Activated CD4-positive, alpha-beta T cell treated with anti-CD3 and anti-CD28 coated beads, Interleukin-2, amount 50 U/mL, for 1 hour (primary cell): ENCODE results near the gene RPS6KA5.

Experiments
- DNase-seq: peaks from one replicate; pipeline ENCODE4 v3.0.0-alpha.2; 2020

The RPS6KA5 gene

DNA sequence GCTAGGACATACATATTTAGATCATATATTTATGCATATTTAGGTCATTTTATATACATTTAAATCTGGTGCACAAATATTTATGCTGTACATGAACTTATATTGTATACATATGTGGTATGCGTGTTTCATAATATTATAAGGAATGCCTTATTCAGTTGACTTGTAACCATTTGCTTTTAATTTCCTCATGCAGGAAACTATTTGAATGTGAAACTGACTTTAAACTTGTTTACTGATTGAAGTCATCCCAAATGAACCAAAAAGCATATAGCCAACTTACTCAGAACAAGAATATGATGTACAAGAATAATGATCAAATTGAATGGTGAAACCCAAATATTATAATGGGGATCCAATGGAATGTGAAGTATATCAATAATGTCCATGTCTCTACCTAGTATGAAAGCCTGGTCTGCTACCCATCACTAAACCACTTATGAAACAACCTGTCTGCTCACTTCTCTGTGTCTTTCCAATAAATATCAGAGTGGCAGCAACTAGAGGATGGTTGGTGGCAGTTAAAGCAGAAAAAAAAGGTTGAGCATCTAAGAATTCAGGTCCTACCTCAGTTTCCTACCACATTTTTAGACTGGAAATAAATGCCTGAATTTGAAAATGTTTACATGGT is 38.3 kb downstream of the RPS6KA5 start:
- DNase-seq: no peak

DNA sequence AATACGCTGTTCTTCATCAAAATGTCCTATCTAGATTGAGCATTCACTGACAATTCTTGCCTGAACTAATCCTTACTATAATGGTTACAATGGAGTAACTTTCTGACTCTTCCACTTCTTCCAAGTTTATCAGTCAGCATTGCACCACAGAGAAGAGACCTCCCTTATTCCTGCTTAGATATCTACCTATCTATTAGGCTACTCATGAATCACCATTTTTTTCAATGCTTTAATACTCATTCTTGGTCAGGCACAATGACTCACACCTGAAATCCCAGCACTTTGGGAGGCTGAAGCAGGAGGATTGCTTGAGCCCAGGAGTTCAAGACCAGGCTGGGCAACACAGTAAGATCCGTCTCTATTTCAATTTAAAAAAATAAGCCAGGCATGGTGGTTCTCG is 39.3 kb downstream of the RPS6KA5 start:
- no peak for DNase-seq

DNA sequence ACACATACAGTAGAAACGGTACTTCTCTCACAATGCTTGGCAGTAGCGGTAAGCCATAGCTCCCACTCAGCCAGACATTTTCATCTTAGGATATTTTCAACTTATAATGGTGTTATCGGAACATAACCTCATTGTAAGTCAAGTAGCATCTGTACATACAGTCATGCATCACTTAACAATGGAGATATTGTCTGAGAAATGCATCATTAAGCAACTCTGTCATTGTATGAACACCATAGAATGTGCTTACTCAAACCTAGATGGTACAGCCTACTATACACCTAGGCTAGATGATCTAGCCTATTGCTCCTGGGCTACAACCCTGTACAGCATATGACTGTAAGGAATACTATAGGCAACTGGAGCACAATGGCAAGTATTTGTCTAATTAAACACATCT is 40.8 kb downstream of the RPS6KA5 start:
- no peak for DNase-seq

DNA sequence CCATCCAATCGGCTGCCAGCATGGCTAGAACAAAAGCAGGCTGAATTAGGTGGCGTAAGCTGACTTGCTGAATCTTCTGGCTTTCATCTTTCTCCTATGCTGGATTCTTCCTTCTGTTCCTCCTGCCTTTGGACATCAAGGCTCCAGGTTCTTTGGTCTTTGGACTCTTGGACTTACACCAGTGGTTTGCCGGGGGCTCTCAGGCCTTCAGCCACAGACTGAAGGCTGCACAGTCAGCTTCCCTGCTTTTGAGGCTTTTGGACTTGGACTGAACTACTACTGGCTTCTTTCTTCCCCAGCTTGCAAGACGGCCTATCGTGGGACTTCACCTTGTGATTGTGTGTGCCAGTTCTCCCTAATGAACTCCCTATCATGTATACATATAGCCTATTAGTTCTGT is 42.0 kb downstream of the RPS6KA5 start:
- DNase-seq: no peak

DNA sequence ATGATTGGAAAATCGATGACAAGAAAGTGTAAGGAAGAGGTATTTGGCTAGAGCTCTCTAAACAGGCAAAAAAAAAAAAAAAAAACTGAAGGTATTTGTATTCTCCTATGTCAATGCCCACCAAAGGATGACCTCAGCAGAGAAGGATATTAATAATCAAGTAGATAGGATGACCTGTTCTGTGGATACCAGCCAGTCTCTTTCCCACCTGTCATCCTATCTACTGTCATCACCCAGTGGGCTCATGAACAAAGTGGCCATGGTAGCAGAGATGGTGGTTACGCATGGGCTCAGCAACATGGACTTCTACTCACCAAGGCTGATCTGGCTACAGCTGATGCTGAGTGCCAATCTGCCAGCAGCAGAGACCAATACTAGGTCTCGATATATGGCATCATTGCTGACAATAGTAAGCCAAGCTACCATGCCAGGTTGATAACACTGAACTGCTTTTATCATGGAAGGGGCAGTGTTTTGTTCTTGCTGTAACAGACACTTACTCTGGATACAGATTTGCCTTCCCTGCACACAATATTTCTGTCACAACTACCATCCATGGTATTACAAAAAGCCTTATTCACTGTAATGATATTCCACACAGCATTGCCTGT is 43.5 kb downstream of the RPS6KA5 start:
- no peak for DNase-seq

DNA sequence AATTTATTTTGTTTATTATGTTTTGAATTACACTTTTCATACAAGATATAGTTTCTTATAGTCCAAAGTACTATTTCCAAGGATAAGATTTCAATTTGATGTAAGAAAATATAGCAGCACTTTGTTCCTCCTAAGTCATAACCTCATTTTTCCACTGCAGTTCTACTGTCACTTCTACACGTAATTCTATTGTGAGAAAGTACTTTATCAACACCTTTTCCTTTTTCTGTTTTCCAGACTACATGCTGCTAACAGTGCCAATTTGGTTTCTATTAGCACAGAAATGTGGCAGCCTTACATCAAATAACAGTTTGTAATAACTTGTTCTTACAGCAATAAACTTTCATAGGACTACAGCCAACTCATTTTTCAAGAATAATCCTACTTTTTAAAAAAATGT is 45.0 kb downstream of the RPS6KA5 start:
- no peak for DNase-seq

DNA sequence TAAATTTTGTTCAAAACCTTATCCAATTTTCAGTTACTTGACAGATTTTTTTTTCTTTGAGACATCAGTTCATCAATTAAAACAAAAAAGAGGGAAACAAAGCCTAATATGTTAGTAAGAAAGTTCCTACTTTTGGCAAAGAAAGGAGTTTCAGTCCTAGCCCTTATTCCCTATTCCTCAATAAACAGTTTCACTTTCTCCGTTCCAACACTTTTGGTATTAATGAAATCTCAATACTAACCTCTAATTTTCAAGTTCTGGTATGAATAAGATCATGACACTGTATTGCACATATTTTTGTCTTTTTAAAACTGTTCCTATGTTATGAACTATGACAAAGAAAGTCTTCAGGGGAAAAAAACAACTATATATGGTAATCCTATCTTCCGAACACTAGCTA is 48.4 kb downstream of the RPS6KA5 start:
- DNase-seq: no peak

DNA sequence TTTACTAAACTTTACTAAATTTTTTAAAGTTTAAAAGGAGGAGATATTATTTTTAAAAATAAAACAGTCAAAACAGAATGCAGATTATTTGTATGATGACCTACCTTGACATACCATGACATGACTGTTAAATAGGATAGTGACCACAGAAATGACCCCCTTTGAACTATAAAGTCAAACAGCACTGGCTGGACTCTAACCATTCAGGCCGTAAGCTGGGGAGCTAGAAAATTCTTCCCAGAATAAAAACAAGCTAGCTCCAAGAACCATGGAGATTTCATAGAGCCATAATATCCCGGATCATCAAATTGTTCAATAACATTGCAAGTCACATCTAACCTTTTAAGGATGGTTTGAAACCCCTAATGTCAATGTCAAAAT is 50.3 kb downstream of the RPS6KA5 start:
- DNase-seq: no peak

DNA sequence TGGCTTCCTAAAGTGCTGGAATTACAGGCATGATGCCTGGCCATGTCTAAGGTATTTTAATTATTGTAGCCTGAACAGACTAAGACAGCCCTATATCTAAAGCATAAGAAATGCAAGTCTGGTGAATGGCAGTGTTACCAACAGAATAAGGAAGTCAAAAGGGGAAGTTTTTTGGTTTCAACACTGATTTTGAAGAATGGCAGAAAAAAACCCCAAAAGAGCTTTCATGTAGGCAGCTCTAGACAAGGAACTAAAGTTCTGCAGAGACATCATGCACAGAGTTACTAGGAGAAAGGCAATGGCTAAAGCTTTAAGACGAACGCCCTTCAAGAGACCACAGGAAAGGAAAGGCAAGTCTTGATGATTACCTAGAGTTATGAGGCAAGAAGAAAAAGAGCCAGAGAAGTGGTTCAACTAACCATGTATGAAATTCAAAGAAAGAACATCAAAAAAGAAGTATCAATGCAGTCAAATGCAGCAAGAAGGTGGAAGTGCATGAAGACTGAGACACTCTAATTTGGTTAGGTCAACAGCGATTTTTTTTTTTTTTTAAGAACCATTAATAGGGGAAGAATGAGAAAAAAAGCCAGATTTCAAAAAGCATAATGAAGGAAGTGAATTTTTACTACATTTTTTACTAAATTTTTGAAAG is 50.8 kb downstream of the RPS6KA5 start:
- no peak for DNase-seq

DNA sequence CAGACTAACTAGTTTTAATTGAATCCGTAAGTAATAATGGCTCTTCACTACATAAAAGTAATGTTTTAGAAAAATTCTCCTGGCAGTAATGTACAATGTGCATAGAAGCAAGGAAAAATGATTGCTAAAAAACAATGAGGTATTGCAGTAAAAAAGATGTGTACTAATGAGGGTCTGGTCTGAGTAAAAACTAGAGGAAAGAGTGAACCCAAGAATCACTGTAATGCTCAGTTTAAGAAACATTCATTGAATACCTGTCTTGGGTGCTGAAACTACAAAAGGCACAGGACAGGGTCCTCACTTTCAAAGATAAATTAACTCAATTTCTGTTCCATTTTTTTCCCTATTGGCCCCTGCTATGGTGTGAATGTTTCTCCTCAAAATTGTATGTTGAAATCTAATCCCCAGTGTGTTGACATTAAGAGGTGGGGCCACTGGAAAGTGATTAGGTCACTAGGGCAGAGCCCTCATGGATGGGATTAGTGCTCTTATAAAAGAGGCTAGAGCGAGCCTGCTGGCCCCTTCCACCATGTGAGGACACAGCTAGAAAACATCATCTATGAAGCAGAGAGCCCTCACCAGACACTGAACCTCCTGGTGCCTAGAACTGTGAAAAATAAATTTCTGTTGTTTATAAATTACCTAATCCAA is 51.6 kb downstream of the RPS6KA5 start:
- DNase-seq: no peak

DNA sequence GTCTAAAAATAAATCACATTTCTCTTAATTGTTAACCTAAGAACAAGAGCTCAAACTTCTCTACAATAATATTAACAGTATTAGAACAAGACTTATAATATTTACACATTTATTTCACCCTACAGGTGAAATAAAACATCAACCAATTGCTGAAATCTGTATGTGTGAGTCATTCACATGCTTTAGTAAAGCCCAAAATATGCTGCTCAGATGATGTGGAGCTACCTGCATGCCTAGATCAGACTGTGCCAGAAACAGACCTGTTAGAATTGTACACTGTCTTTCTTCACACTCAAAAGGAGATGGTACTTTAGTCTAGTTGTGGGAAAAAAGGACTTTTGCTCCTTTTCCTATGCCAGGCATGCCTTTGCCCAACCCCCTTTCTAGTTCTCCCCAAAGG is 54.7 kb downstream of the RPS6KA5 start:
- no peak for DNase-seq

DNA sequence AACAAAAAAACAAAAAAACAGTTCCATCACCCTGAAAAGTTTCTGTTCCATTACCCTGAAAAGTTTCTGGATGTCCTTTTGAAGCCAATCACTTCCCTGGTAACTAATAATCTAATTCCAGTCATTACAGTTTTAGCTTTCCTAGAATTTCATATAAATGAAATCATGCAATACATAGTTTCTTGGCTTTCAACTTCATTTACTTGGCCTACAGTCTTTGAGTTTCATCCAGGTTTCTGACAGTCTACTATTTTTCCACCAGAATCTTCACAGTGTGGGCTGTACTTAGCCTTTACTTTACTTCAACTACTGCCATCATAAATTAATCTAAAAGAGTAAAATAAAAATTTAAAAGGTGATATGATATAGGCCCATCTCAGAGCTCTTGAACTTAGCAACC is 55.5 kb downstream of the RPS6KA5 start:
- DNase-seq: no peak

DNA sequence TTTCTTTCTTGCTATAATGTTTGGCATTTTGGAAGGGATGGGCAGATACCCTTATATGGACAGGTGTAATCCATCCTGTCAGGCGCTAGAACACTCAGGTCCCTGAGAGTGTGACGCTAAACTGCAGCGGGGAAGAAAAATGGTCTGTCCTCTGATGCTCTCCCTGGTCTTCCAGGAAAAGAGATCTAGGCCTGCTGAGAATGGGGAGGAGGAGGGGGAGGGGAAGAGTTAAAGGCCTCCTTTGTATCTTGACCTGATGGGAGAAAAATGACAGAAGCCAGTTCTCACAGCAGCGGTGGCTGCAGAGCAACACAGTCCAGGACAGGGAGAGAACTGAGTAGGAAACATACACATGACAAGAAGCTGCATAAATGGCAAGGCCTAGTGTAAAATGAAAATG is 61.1 kb downstream of the RPS6KA5 start:
- DNase-seq: no peak

DNA sequence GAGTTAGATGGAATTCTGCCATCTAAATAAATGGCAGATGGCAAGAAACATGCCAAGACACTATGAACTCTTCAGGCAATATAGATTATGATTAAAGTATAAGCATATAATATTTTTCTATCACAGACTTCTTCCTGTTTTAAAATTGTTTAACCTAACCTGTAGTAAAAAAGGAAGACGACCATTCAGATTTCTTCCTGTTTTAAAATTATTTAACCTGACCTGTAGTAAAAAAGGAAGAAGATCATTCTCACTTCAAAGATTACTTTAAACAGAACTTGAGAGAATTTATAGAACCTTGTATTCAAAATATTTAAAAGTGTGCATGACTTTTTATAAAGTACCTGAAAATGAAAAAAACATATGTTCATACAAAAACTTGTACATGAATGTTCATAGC is 63.5 kb downstream of the RPS6KA5 start:
- no peak for DNase-seq

DNA sequence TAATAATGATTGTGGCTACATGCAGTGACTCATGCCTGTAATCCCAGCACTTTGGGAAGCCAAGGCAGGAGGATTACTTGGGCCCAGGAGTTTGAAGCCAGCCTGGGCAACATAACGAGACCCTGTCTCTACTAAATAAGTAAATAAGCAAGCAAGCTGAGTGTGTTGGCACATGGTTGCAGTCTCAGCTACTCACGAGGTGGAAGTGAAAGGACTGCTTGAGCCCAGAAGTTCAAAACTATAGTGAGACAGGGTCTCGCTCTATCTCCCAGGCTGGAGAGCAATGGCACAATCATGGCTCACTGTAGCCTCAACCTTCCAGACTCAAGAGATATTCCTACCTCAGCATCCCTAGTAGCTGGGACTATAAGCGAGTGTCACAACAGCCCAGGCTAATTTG is 64.7 kb downstream of the RPS6KA5 start:
- DNase-seq: no peak

DNA sequence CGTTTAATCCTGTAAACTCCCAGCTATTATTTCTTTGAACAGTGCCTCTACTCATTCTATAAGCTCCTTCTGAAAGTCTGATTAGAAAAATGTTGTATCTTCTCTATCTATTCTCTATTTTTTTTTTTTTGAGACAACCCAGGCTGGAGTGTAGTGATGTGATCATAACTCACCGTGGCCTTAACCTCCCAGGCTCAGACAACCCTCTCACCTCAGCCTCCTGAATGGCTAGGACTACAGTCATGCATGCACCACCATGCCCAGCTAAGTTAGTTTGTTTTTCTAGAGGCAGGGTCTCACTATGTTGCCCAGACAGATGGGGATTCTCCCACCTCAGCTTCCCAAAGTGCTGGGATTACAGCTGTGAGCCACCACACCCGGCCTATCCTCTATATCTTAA is 66.6 kb downstream of the RPS6KA5 start:
- DNase-seq: no peak

DNA sequence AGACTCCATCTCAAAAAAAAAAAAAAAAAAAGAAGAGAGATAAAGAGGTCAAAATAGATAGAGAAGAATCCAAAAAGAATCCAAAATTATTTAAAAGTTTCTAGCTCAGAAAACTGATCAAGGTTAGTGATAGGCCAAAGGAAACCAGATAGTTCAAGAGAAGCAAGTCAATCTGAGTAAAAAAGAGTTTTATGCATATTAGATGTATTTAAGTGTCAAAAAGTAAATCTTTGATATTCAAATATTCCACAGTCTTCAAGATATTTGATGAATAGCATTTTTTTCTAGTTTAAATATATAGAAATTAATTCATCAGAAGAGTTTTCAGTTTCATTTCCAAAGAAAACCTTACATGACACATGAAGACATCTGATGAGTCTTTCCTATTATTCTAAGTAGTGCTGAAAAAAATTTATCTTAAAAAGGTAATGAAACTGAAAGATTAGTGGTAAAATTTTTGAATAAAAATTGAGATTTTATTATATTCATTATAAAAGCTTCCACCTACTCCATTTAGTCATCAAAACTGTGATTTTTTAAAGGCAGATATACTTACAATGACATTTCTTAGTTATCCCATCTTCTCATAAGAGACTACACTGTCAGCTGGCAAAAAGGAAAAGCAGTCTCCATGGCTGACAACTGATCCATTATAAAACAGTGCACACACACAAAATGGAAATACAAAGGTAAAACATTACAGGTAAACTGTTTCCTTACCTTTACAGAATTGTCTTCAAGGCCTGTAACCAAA is 68.6 kb downstream of the RPS6KA5 start:
- no peak for DNase-seq

DNA sequence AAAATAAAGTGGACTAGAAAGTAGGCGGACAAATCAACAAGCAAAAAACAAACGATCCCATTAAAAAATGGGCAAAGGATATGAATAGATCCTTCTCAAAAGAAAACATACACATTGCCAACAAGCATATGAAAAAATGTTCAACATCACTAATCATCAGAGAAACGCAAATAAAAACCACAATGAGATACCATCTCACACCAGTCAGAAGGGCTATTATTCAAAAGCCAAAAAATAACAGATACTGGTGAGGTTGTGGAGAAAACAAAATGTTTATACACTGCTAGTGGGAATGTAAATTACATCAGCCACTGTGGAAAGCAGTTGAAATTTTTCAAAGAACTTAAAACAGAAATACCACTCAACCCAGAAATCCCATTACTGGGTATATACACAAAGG is 70.3 kb downstream of the RPS6KA5 start:
- no peak for DNase-seq

DNA sequence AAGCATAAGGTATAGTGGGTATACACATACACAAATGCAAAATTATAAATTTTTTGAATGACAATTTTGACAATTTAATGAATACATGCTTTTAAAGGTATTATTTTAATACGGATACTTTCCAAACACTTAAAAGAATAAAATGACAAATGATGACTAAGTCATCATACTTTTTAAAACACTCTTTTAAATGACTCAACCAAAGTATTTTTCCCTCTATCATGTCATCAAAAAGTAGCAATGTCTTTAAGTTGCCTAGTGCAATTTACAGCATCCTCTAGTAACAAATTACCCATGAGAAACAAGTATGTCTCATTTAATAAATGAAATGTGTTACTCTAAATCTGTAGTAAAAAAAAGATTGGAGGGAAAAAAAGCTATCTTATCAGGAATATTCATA is 73.3 kb downstream of the RPS6KA5 start:
- no peak for DNase-seq

DNA sequence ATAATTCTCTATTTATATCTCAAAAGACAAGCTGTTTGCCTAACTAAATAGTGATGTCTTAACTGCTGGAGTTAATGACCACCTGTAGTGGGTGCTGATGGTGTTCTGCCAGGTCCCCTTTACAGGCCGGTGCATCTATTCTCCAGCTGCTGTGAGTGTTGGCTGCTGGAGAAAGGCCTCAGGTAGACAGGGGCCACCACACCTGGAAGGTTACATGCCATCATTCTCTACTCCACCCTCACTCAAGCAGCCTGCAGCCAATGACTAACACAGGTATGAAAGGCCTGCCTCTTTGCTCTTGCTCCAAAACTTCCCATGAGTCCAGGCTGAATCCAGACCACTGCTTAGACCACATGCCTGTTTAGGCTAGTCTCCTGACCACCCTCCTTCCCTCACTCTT is 73.9 kb downstream of the RPS6KA5 start:
- DNase-seq: no peak

DNA sequence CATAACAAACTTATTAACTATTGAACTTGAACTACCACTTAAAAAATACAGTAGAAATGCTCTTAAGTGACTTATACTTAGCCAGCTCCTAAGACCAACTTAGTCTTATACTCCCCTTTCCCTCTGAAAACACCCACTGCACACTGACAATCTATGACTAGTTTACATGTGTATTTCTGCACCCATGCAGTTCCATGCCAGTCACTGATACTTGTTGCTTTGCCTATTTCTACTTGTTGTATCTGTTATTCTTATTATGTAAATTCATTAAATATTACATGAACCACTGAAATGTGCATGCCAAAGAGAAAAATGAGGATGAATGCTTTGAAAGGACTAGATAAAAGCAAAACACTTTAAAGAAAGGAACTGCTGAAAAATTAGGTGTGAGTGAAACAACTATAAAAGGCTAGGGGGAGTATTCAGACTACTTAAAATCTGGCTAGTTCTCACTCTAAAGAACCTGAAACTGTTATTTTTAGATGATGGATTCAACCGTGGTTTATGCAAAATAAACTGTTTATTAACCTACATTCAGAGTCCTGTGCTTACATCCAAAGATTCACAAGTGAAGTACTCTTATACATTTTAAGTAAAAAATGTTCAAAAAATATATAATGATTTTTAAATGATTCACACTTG is 74.7 kb downstream of the RPS6KA5 start:
- no peak for DNase-seq

DNA sequence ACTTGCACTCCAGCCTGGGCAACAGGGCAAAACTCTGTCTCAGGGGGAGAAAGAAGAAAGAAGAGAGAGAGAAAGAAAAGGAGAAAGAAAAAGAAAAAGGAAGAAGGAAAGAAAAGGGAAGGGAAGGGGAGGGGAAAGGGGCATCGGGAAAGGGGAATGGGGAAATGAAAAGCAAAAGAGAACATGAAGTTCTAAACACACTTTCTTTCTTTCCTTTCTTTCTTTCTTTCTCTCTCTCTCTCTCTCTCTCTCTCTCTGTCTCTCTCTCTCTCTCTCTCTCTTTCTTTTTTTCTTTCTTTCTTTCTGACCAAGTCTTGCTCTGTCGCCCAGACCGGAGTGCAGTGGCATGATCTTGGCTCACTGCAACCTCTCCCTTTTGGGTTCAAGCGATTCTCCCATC is 76.9 kb downstream of the RPS6KA5 start:
- no peak for DNase-seq

DNA sequence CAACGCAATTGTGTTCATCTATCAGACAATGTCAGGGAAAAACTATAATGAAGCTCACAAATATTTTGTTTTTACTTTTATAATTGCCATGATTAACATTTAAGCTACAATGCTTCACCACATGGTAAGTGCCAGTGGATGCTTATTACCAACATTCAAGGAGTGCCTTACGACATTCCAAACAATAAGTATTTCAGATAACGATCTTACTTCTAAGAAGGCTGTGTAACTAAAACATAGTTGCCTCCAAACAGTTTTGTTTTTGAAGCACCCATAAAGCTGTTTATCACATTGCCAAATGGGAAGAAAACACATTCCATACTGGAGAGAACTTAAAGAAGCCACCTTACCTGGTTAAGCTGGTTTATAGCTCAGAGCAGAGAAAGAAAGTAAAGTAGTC is 78.8 kb downstream of the RPS6KA5 start:
- no peak for DNase-seq
